H9 (cell line): ENCODE data around the gene ABCB8. TPM values are rescaled to one million over a fixed set of nuclear protein-coding genes. Genes with fewer than 3 reads are reported as not detected.

Experiments used
- DNase-seq: peaks from one replicate; pipeline ENCODE4 v3.0.0-alpha.2; 2017
- H2AFZ ChIP-seq: one replicate; pipeline ENCODE4 v1.6.1; 2013; ENCODE audit warnings: mild to moderate bottlenecking, low read length, control low read depth, moderate library complexity
- H2AK5ac ChIP-seq: 2 replicates; pipeline ENCODE4 v1.6.1; 2013; ENCODE audit warnings: low read length, control low read depth, mixed read lengths; ENCODE audit not compliant: insufficient read length
- H2BK120ac ChIP-seq: one replicate; pipeline ENCODE4 v1.6.1; 2013; ENCODE audit warnings: low read depth, mild to moderate bottlenecking, low read length, control low read depth, inconsistent platforms; ENCODE audit not compliant: poor library complexity, severe bottlenecking
- H2BK12ac ChIP-seq: 2 replicates; pipeline ENCODE4 v1.6.1; 2013; ENCODE audit warnings: low read length, control low read depth, mixed read lengths, low read depth; ENCODE audit not compliant: insufficient read length
- H2BK15ac ChIP-seq: 2 replicates; pipeline ENCODE4 v1.6.1; 2013; ENCODE audit warnings: low read depth, low read length, control low read depth
- H2BK20ac ChIP-seq: one replicate; pipeline ENCODE4 v1.6.1; 2013; ENCODE audit warnings: low read depth, mild to moderate bottlenecking, low read length, control low read depth, inconsistent platforms; ENCODE audit not compliant: poor library complexity, severe bottlenecking
- H2BK5ac ChIP-seq: 2 replicates; pipeline ENCODE4 v1.6.1; 2013; ENCODE audit warnings: low read length, control low read depth, mixed read lengths; ENCODE audit not compliant: insufficient read length
- H3K14ac ChIP-seq: 2 replicates; pipeline ENCODE4 v1.6.1; 2013; ENCODE audit warnings: low read length, control low read depth; ENCODE audit not compliant: insufficient read depth
- H3K18ac ChIP-seq: 2 replicates; pipeline ENCODE4 v1.6.1; 2013; ENCODE audit warnings: low read depth, mild to moderate bottlenecking, mixed read lengths, low read length, control low read depth; ENCODE audit not compliant: insufficient read length
- H3K23ac ChIP-seq: 2 replicates; pipeline ENCODE4 v1.6.1; 2013; ENCODE audit warnings: low read length, control low read depth, mixed read lengths, low read depth; ENCODE audit not compliant: insufficient read length
- H3K23me2 ChIP-seq: 2 replicates; pipeline ENCODE4 v1.6.1; 2013; ENCODE audit warnings: low read depth, mild to moderate bottlenecking, mixed read lengths, low read length, control low read depth; ENCODE audit not compliant: insufficient read length, poor library complexity, severe bottlenecking
- H3K27ac ChIP-seq: 2 replicates; pipeline ENCODE4 v1.5.1; 2013; ENCODE audit warnings: low read length, control low read depth, mixed read lengths, low read depth; ENCODE audit not compliant: insufficient read length
- H3K27me3 ChIP-seq: 2 replicates; pipeline ENCODE4 v1.6.1; 2013; ENCODE audit warnings: low read length, control low read depth, inconsistent platforms; ENCODE audit not compliant: insufficient read depth
- H3K4ac ChIP-seq: 2 replicates; pipeline ENCODE4 v1.6.1; 2013; ENCODE audit warnings: low read depth, mild to moderate bottlenecking, control low read depth, inconsistent platforms, low read length, moderate library complexity
- H3K4me1 ChIP-seq: 2 replicates; pipeline ENCODE4 v1.6.1; 2013; ENCODE audit warnings: low read length, control low read depth, inconsistent platforms; ENCODE audit not compliant: insufficient read depth
- H3K4me2 ChIP-seq: 2 replicates; pipeline ENCODE4 v1.6.1; 2013; ENCODE audit warnings: low read length, control low read depth, mixed read lengths; ENCODE audit not compliant: insufficient read length, insufficient read depth
- H3K56ac ChIP-seq: 2 replicates; pipeline ENCODE4 v1.6.1; 2013; ENCODE audit warnings: low read depth, mild to moderate bottlenecking, mixed read lengths, low read length, control low read depth; ENCODE audit not compliant: insufficient read length
- H3K79me1 ChIP-seq: 2 replicates; pipeline ENCODE4 v1.6.1; 2013; ENCODE audit warnings: low read depth, mild to moderate bottlenecking, moderate library complexity, low read length, control low read depth, inconsistent platforms; ENCODE audit not compliant: insufficient read depth, poor library complexity, severe bottlenecking
- H3K79me2 ChIP-seq: 2 replicates; pipeline ENCODE4 v1.6.1; 2013; ENCODE audit warnings: low read length, control low read depth, inconsistent platforms; ENCODE audit not compliant: insufficient read depth
- H3K9ac ChIP-seq: 2 replicates; pipeline ENCODE4 v1.6.1; 2013; ENCODE audit warnings: low read length, control low read depth, mixed read lengths; ENCODE audit not compliant: insufficient read length; ENCODE audit errors: extremely low read depth
- H3K9me3 ChIP-seq: one replicate; pipeline ENCODE4 v1.6.1; 2013; ENCODE audit warnings: low read depth, low read length, inconsistent platforms; ENCODE audit not compliant: control insufficient read depth
- H3T11ph ChIP-seq: one replicate; pipeline ENCODE4 v1.6.1; 2013; ENCODE audit warnings: mild to moderate bottlenecking, low read length, control low read depth, inconsistent platforms
- H4K20me1 ChIP-seq: one replicate; pipeline ENCODE4 v1.6.1; 2013; ENCODE audit not compliant: control insufficient read depth, insufficient read length, insufficient read depth
- H4K5ac ChIP-seq: 2 replicates; pipeline ENCODE4 v1.6.1; 2013; ENCODE audit warnings: low read depth, mild to moderate bottlenecking, mixed read lengths, low read length, control low read depth; ENCODE audit not compliant: insufficient read length
- H4K8ac ChIP-seq: replicated peaks from 2 replicates; pipeline ENCODE4 v1.6.1; 2013; ENCODE audit warnings: low read length, control low read depth, mixed read lengths, low read depth; ENCODE audit not compliant: insufficient read length
- H4K91ac ChIP-seq: 2 replicates; pipeline ENCODE4 v1.6.1; 2013; ENCODE audit warnings: low read depth, mild to moderate bottlenecking, moderate library complexity, mixed read lengths, low read length, control low read depth; ENCODE audit not compliant: insufficient read length
- H3K27ac Mint-ChIP-seq, 3 experiments: 2 replicates in 2 of 3; 3 replicates in 1 of 3; pipeline ENCODE4 v1.8.0; 2020 to 2021; ENCODE audit warnings: mixed read lengths in 3 of 3, mild to moderate bottlenecking in 1 of 3, moderate library complexity in 1 of 3
- H3K27me3 Mint-ChIP-seq: 2 replicates; pipeline ENCODE4 v1.8.0; 2021; ENCODE audit warnings: low read depth, mild to moderate bottlenecking, moderate library complexity, mixed read lengths
- H3K36me3 Mint-ChIP-seq, 3 experiments: 2 replicates in 2 of 3; 3 replicates in 1 of 3; pipeline ENCODE4 v1.8.0; 2020 to 2021; ENCODE audit warnings: low read depth in 3 of 3, mixed read lengths in 3 of 3; ENCODE audit not compliant: insufficient read depth in 1 of 3
- H3K4me1 Mint-ChIP-seq, 2 experiments: 2 replicates each; pipeline ENCODE4 v1.8.0; 2020; ENCODE audit warnings: mixed read lengths in 2 of 2
- H3K4me3 Mint-ChIP-seq, 2 experiments: 2 replicates in 1 of 2; 3 replicates in 1 of 2; pipeline ENCODE4 v1.8.0; 2020 to 2021; ENCODE audit warnings: mild to moderate bottlenecking in 2 of 2, mixed read lengths in 2 of 2, moderate library complexity in 1 of 2
- H3K9me3 Mint-ChIP-seq, 2 experiments: 2 replicates in 1 of 2; 3 replicates in 1 of 2; pipeline ENCODE4 v1.8.0; 2020; ENCODE audit warnings: mild to moderate bottlenecking in 2 of 2, mixed read lengths in 2 of 2, moderate library complexity in 1 of 2
- WGBS: extraction: QIAGEN DNeasy Blood & Tissue Kit; methylation state at CpG from one replicate; pipeline ENCODE4 v1.1.7; 2013; ENCODE audit warnings: missing lambda C conversion rate, low lambda C conversion rate, mixed read lengths; ENCODE audit not compliant: insufficient read length; ENCODE audit errors: extremely low coverage; 5-methylcytosine and 5-hydroxymethylcytosine counted together
- total RNA-seq: library from RNA; stranded (reverse); gene quantifications from 2 replicates; pipeline ENCODE4 v1.2.1, GENCODE V29; 2021
- TF ChIP-seq, protein P1 (sequence below): fragments of 200-600 bp; sonication (generic); conservative IDR thresholded peaks from 3 replicates; pipeline ENCODE4 v1.8.0; 2021; ENCODE audit warnings: antibody characterized with exemption, mild to moderate bottlenecking

The ABCB8 gene
- total RNA-seq, 1 experiment from 2014 or later = 22.1 TPM

DNA sequence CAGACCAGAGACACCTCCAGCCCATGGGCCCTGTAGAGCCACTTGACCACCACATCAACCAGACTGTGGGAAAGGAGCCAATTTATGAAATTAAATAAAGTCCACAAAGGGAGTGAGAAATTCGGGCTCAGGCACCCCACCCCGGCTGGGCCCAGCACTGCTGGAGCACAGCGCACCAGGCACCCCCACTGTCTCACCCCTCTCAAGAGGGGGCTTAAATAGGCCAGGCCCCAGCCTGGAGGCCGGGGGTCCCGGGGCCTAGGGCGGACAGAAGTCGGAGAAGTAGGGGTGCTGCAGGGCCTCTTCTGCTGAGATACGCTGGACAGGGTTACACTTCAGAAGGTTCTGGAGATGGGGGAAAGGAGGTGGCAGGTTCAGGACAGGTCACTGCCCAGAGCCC is 25.5 kb downstream of the ABCB8 start:
- no CpG with 5 or more reads among the region's 8 CpGs for WGBS
- H2BK5ac ChIP-seq = no peak overlapping the region
- no peak for DNase-seq

More for the DNA sequence above, 25.5 kb downstream of the ABCB8 start:
- H3K27me3 ChIP-seq = peaks cover 6% of the 10 kb centered on the region; the same call in 1 of the 2 replicates
- no peak overlapping the region for H2AK5ac ChIP-seq
- Mint-ChIP-seq H3K4me1 (peaks cover 17 to 24% of the 10 kb centered on the region in 2 experiments), H3K9me3 (no peaks in the 10 kb centered on the region; a peak in 1 of 5 replicates), H3K4me3 (no peak overlapping the region), H3K36me3 (peaks cover 0 to 11% (median 0%) of the 10 kb centered on the region in 3 experiments; a peak in 3 of 7 replicates), H3K27me3 (peaks cover 58% of the 10 kb centered on the region), H3K27ac (no peak overlapping the region)
- H3K27ac ChIP-seq = no peak overlapping the region
- no peak overlapping the region for H4K5ac ChIP-seq
- TF ChIP-seq, protein P1, sequence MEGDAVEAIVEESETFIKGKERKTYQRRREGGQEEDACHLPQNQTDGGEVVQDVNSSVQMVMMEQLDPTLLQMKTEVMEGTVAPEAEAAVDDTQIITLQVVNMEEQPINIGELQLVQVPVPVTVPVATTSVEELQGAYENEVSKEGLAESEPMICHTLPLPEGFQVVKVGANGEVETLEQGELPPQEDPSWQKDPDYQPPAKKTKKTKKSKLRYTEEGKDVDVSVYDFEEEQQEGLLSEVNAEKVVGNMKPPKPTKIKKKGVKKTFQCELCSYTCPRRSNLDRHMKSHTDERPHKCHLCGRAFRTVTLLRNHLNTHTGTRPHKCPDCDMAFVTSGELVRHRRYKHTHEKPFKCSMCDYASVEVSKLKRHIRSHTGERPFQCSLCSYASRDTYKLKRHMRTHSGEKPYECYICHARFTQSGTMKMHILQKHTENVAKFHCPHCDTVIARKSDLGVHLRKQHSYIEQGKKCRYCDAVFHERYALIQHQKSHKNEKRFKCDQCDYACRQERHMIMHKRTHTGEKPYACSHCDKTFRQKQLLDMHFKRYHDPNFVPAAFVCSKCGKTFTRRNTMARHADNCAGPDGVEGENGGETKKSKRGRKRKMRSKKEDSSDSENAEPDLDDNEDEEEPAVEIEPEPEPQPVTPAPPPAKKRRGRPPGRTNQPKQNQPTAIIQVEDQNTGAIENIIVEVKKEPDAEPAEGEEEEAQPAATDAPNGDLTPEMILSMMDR = no peak
- peaks cover under 1% of the 10 kb centered on the region; the same call in 1 of the 2 replicates for H3K4me1 ChIP-seq
- no peak overlapping the region for H2BK12ac ChIP-seq
- H3K56ac ChIP-seq = no peak overlapping the region
- no peak overlapping the region for H2AFZ ChIP-seq
- no peak overlapping the region for H3K9ac ChIP-seq
- H3K79me1 ChIP-seq = no peaks in the 10 kb centered on the region
- H4K8ac ChIP-seq = no peak overlapping the region
- H3K4me2 ChIP-seq = no peak overlapping the region
- no peak overlapping the region for H4K91ac ChIP-seq
- H3K14ac ChIP-seq = no peak overlapping the region
- H3K79me2 ChIP-seq = no peaks in the 10 kb centered on the region
- no peak overlapping the region for H2BK20ac ChIP-seq
- no peak overlapping the region for H2BK15ac ChIP-seq
- H3T11ph ChIP-seq = no peak overlapping the region
- no peak overlapping the region for H3K18ac ChIP-seq
- no peak overlapping the region for H2BK120ac ChIP-seq
- H3K23me2 ChIP-seq = peaks cover 16% of the 10 kb centered on the region
- no peak overlapping the region for H3K4ac ChIP-seq
- H3K23ac ChIP-seq = no peak overlapping the region
- H3K9me3 ChIP-seq = no peaks in the 10 kb centered on the region
- no peaks in the 10 kb centered on the region for H4K20me1 ChIP-seq
